Liver (tissue), 9 donors: ENCODE results near the gene CCDC40. TPM values are rescaled to one million over a fixed set of nuclear protein-coding genes. Genes with fewer than 3 reads are reported as not detected.

Experiments
- DNase-seq: peaks from one replicate; pipeline ENCODE4 v3.0.0-alpha.2; 2017; ENCODE audit warnings: low spot score
- H3K27ac ChIP-seq, 2 donors: one replicate each; pipeline ENCODE4 v1.7.0; 2013; ENCODE audit warnings: inconsistent platforms in 2 of 2, low read length in 2 of 2, control low read depth in 1 of 2, low read depth in 1 of 2, mild to moderate bottlenecking in 1 of 2
- H3K27me3 ChIP-seq, 4 donors: one replicate each; pipeline versions ENCODE4 v1.6.1 to v1.7.0; 2013; ENCODE audit warnings: low read length in 3 of 4, inconsistent platforms in 1 of 4, mild to moderate bottlenecking in 1 of 4, moderate library complexity in 1 of 4; ENCODE audit not compliant: control insufficient read depth in 4 of 4, insufficient read depth in 4 of 4
- H3K36me3 ChIP-seq, 4 donors: one replicate each; pipeline versions ENCODE4 v1.6.1 to v1.7.0; 2013; ENCODE audit warnings: low read length in 3 of 4, mild to moderate bottlenecking in 3 of 4, low read depth in 1 of 4, moderate library complexity in 1 of 4; ENCODE audit not compliant: control insufficient read depth in 4 of 4, insufficient read depth in 3 of 4
- H3K4me1 ChIP-seq, 4 donors: one replicate each; pipeline versions ENCODE4 v1.6.1 to v1.7.0; 2013; ENCODE audit warnings: low read length in 3 of 4, mild to moderate bottlenecking in 3 of 4, moderate library complexity in 1 of 4; ENCODE audit not compliant: control insufficient read depth in 4 of 4, insufficient read depth in 4 of 4
- H3K4me3 ChIP-seq, 3 donors: one replicate each; pipeline versions ENCODE4 v1.6.1 to v1.7.0; 2013; ENCODE audit warnings: low read length in 3 of 3, control low read depth in 1 of 3, low read depth in 1 of 3, mild to moderate bottlenecking in 1 of 3
- H3K9ac ChIP-seq, 2 donors: one replicate each; pipeline ENCODE4 v1.7.0; 2013; ENCODE audit warnings: low read length in 2 of 2, mild to moderate bottlenecking in 2 of 2, moderate library complexity in 2 of 2, control low read depth in 1 of 2, low read depth in 1 of 2
- H3K9me3 ChIP-seq, 4 donors: one replicate each; pipeline versions ENCODE4 v1.6.1 to v1.7.0; 2013; ENCODE audit warnings: low read length in 3 of 4; ENCODE audit not compliant: control insufficient read depth in 4 of 4
- ATF3 ChIP-seq: IDR thresholded peaks from 2 replicates; pipeline ENCODE4 v1.6.1; 2016; ENCODE audit warnings: antibody characterized with exemption
- EGR1 ChIP-seq, 2 donors: IDR thresholded peaks; 2 replicates each; pipeline ENCODE4 v1.6.1; 2016 to 2018; ENCODE audit warnings: antibody characterized with exemption in 2 of 2, low read depth in 2 of 2
- FOXA1 ChIP-seq: IDR thresholded peaks from 2 replicates; pipeline ENCODE4 v1.6.1; 2016; ENCODE audit warnings: antibody characterized with exemption
- FOXA2 ChIP-seq: IDR thresholded peaks from 2 replicates; pipeline ENCODE4 v1.6.1; 2016; ENCODE audit warnings: antibody characterized with exemption
- GABPA ChIP-seq, 2 donors: IDR thresholded peaks in 1 of 2; conservative IDR thresholded peaks in 1 of 2; 2 replicates each; pipeline ENCODE4 v1.6.1; 2016; ENCODE audit warnings: antibody characterized with exemption in 2 of 2, mild to moderate bottlenecking in 1 of 2, moderate library complexity in 1 of 2
- HNF4A ChIP-seq, 2 donors: conservative IDR thresholded peaks; 2 replicates each; pipeline ENCODE4 v1.6.1; 2016; ENCODE audit warnings: antibody characterized with exemption in 2 of 2, mild to moderate bottlenecking in 2 of 2
- HNF4G ChIP-seq: IDR thresholded peaks from 2 replicates; pipeline ENCODE4 v1.6.1; 2016; ENCODE audit warnings: antibody characterized with exemption
- MAX ChIP-seq: IDR thresholded peaks from 2 replicates; pipeline ENCODE4 v1.6.1; 2016; ENCODE audit warnings: antibody characterized with exemption
- NR2F2 ChIP-seq: IDR thresholded peaks from 2 replicates; pipeline ENCODE4 v1.6.1; 2016; ENCODE audit warnings: antibody characterized with exemption
- RAD21 ChIP-seq, 2 donors: IDR thresholded peaks; 2 replicates each; pipeline ENCODE4 v1.6.1; 2016; ENCODE audit warnings: antibody characterized with exemption in 2 of 2, mild to moderate bottlenecking in 2 of 2
- TAF1 ChIP-seq: conservative IDR thresholded peaks from 2 replicates; pipeline ENCODE4 v1.6.1; 2016; ENCODE audit warnings: antibody characterized with exemption, mild to moderate bottlenecking
- YY1 ChIP-seq: IDR thresholded peaks from 2 replicates; pipeline ENCODE4 v1.6.1; 2016; ENCODE audit warnings: antibody characterized with exemption, mild to moderate bottlenecking
- ZBTB33 ChIP-seq: IDR thresholded peaks from 2 replicates; pipeline ENCODE4 v1.6.1; 2016; ENCODE audit warnings: antibody characterized with exemption
- WGBS: extraction: QIAGEN DNeasy Blood & Tissue Kit; methylation state at CpG from one replicate; pipeline ENCODE4 v1.1.7; 2013; 5-methylcytosine and 5-hydroxymethylcytosine counted together
- polyA plus RNA-seq, 2 donors: library from polyadenylated mRNA; stranded (reverse) in 1 of 2; unstranded in 1 of 2; fragments of 200-250 nt in 1 of 2; fragments of >200 nt in 1 of 2; fragmentation: Nextera tagmentation in 1 of 2; extraction: Ambion mirVana in 1 of 2; gene quantifications; one replicate each; pipeline versions ENCODE4 v1.2.1 to v1.2.3, GENCODE V29; 2013 to 2015
- total RNA-seq, 2 donors: library from RNA; depleted of rRNA; stranded (reverse); fragments of >200 nt; gene quantifications; one replicate each; pipeline ENCODE4 v1.2.3, GENCODE V29; 2014
- TF ChIP-seq, protein P1 (sequence below): fragments of 150-350 bp; IDR thresholded peaks from 2 replicates; pipeline ENCODE4 v1.5.1; 2017; ENCODE audit warnings: improper control_type of control experiment, low read depth, low read length; ENCODE audit not compliant: missing input control
- donor health status: healthy.
- donor health status: healthy.
- donor health status: healthy.
- donor health status: healthy.
- donor health status: healthy.

CCDC40 gene
- total and polyA plus RNA-seq, 4 donors = 0.60 to 3.0 (median 1.4) TPM

- no peak overlapping the region for H3K4me3 ChIP-seq
- no peak for DNase-seq
- no peak overlapping the region for H3K9ac ChIP-seq
- H3K9me3 ChIP-seq = no peaks in the 10 kb centered on the region
- TF ChIP-seq TAF1 = no peak
- no peak for TF ChIP-seq MAX
- TF ChIP-seq NR2F2 = no peak
- H3K27ac ChIP-seq = no peak overlapping the region
- H3K27me3 ChIP-seq = no peaks in the 10 kb centered on the region
- no peaks in the 10 kb centered on the region for H3K36me3 ChIP-seq
- WGBS = 96% methylated on average over 19 of the region's 19 CpGs
- H3K4me1 ChIP-seq = peaks cover 0 to 18% (median 11%) of the 10 kb centered on the region in 4 donors
Observed at GRCh38 chr17:80103449-80104085, 67.1 kb downstream of the CCDC40 start.

DNA sequence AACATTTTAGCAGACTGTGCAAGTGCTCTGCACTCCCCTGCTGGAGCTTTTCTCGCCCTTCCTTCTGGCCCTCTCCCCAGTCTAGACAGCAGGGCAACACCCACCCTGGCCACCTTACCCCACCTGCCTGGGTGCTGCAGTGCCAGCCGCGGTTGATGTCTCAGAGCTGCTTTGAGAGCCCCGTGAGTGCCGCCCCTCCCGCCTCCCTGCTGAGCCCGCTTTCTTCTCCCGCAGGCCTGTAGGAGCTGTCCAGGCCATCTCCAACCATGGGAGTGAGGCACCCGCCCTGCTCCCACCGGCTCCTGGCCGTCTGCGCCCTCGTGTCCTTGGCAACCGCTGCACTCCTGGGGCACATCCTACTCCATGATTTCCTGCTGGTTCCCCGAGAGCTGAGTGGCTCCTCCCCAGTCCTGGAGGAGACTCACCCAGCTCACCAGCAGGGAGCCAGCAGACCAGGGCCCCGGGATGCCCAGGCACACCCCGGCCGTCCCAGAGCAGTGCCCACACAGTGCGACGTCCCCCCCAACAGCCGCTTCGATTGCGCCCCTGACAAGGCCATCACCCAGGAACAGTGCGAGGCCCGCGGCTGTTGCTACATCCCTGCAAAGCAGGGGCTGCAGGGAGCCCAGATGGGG is 68.0 kb downstream of the CCDC40 start:
- H3K9me3 ChIP-seq = no peaks in the 10 kb centered on the region
- 82% methylated on average over 26 of the region's 26 CpGs for WGBS
- no peak overlapping the region for H3K9ac ChIP-seq
- no peaks in the 10 kb centered on the region for H3K27me3 ChIP-seq
- peaks cover 0 to 18% (median 11%) of the 10 kb centered on the region in 4 donors for H3K4me1 ChIP-seq
- no peak for TF ChIP-seq FOXA1
- TF ChIP-seq FOXA2 = no peak
- TF ChIP-seq HNF4A (conservative IDR thresholded peaks at IDR 0.05) = no peak
- no peak for TF ChIP-seq ATF3
- TF ChIP-seq GABPA (IDR thresholded peaks at IDR 0.05 in 1 of 2, conservative IDR thresholded peaks at IDR 0.05 in 1 of 2) = no peak
- no peak for TF ChIP-seq HNF4G
- no peak for TF ChIP-seq TAF1
- no peak for TF ChIP-seq ZBTB33
- TF ChIP-seq, protein P1, sequence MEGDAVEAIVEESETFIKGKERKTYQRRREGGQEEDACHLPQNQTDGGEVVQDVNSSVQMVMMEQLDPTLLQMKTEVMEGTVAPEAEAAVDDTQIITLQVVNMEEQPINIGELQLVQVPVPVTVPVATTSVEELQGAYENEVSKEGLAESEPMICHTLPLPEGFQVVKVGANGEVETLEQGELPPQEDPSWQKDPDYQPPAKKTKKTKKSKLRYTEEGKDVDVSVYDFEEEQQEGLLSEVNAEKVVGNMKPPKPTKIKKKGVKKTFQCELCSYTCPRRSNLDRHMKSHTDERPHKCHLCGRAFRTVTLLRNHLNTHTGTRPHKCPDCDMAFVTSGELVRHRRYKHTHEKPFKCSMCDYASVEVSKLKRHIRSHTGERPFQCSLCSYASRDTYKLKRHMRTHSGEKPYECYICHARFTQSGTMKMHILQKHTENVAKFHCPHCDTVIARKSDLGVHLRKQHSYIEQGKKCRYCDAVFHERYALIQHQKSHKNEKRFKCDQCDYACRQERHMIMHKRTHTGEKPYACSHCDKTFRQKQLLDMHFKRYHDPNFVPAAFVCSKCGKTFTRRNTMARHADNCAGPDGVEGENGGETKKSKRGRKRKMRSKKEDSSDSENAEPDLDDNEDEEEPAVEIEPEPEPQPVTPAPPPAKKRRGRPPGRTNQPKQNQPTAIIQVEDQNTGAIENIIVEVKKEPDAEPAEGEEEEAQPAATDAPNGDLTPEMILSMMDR = no peak
- TF ChIP-seq EGR1 (IDR thresholded peaks at IDR 0.05; ENCODE audit: low read depth in 2 of 2) = no peak
- TF ChIP-seq RAD21 (IDR thresholded peaks at IDR 0.05) = no peak
- TF ChIP-seq YY1 = no peak
- no peak for TF ChIP-seq NR2F2
- DNase-seq = no peak
- H3K27ac ChIP-seq = no peak overlapping the region
- no peaks in the 10 kb centered on the region for H3K36me3 ChIP-seq
- no peak overlapping the region for H3K4me3 ChIP-seq
